ENCODE measurements around the gene TAF5L. TPM values are rescaled to one million over a fixed set of nuclear protein-coding genes. Genes with fewer than 3 reads are reported as not detected.

TAF5L gene
- total and polyA plus RNA-seq, 2 of the 13 experiments (the other 11 are each of a cell fraction or from before 2014, with no cell fraction given) = 10.8 to 18.2 TPM

DNA sequence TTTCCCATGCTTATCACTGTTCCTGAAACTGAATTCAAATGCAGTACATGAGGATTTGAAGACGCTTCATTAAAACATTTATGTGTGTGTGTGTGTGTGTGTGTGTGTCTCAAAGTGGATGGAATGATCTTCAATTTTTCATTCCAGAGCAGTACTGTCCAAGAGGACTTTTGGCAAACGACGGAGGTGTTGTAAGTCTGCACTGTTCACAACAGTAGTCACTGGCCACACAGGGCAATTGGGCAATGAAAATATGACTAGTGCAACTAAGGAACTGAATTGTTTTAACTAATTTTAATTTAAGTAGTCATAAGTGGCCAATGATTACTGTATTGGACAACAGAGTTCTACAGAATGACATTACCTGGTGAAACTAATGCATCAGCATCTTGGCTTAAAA lies 5.0 kb downstream of the TAF5L start (continued):
- TF ChIP-seq ARNTL (CRISPR knock-in tag; IDR thresholded peaks at IDR 0.05) = no peak
- no peak for TF ChIP-seq GLMP (CRISPR knock-in tag; IDR thresholded peaks at IDR 0.05; ENCODE audit: borderline replicate concordance)
- TF ChIP-seq HNF4A (CRISPR knock-in tag; IDR thresholded peaks at IDR 0.05) = no peak
- no peak for TF ChIP-seq TBL1XR1 (IDR thresholded peaks at IDR 0.05; ENCODE audit: borderline replicate concordance, low read length, partially characterized antibody)
- TF ChIP-seq, protein P1, sequence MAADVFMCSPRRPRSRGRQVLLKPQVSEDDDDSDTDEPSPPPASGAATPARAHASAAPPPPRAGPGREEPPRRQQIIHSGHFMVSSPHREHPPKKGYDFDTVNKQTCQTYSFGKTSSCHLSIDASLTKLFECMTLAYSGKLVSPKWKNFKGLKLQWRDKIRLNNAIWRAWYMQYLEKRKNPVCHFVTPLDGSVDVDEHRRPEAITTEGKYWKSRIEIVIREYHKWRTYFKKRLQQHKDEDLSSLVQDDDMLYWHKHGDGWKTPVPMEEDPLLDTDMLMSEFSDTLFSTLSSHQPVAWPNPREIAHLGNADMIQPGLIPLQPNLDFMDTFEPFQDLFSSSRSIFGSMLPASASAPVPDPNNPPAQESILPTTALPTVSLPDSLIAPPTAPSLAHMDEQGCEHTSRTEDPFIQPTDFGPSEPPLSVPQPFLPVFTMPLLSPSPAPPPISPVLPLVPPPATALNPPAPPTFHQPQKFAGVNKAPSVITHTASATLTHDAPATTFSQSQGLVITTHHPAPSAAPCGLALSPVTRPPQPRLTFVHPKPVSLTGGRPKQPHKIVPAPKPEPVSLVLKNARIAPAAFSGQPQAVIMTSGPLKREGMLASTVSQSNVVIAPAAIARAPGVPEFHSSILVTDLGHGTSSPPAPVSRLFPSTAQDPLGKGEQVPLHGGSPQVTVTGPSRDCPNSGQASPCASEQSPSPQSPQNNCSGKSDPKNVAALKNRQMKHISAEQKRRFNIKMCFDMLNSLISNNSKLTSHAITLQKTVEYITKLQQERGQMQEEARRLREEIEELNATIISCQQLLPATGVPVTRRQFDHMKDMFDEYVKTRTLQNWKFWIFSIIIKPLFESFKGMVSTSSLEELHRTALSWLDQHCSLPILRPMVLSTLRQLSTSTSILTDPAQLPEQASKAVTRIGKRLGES (CRISPR knock-in tag; IDR thresholded peaks at IDR 0.05; ENCODE audit: borderline replicate concordance) = no peak
- TF ChIP-seq SIX4 (CRISPR knock-in tag; IDR thresholded peaks at IDR 0.05) = no peak

- Histone ChIP-seq H3K27ac (ENCODE audit: extremely low read length, insufficient read depth, low read length) (no peak overlapping the region), H3K79me2 (ENCODE audit: insufficient read depth, low read length) (peaks cover 69% of the 10 kb centered on the region), H3K27me3 (ENCODE audit: control insufficient read depth in 1 of 2, insufficient read depth in 2 of 2, low read length in 2 of 2) (no peaks in the 10 kb centered on the region), H3K4me1 (ENCODE audit: insufficient read depth, low read length) (peaks cover 22% of the 10 kb centered on the region), H3K9me3 (ENCODE audit: low read length) (no peaks in the 10 kb centered on the region), H3K4me2 (ENCODE audit: low read depth, low read length) (no peak overlapping the region), H3K36me3 (replicated peaks in 1 of 2; ENCODE audit: control insufficient read depth in 1 of 2, insufficient read depth in 2 of 2, low read length in 2 of 2) (no peaks in the 10 kb centered on the region), H3K4me3 (replicated peaks in 1 of 3; ENCODE audit: insufficient read depth in 1 of 3, low read depth in 2 of 3, low read length in 3 of 3) (no peak overlapping the region), H3K9ac (ENCODE audit: insufficient read depth, low read depth, low read length) (no peak overlapping the region), H2AFZ (ENCODE audit: low read length) (no peak overlapping the region), H4K20me1 (ENCODE audit: insufficient read depth, low read length) (no peaks in the 10 kb centered on the region; the same call in 1 of the 2 replicates)
- no TSS peak for BruUV-seq (replicated peaks)
- in situ Hi-C loops (cut with HindIII; ENCODE audit: extremely low pct_ligation_motif_present, low pct_unique_long_range_greater_than_20kb) (no loop called here), intact Hi-C loops (cut with micrococcal nuclease; ENCODE audit: unreplicated experiment) (no loop called here)
- ATAC-seq (no peak), DNase-seq (ENCODE audit: low spot score) (no peak), FAIRE-seq (no peak)
- ChIA-PET POLR2A (no interaction called here), CTCF (ENCODE audit: low intra/inter-chr PET ratio, low total read pairs) (no interaction called here)
- 97% methylated on average over 5 of the region's 5 CpGs for WGBS (ENCODE audit: low lambda C conversion rate)
- TF ChIP-seq ZC3H4 (CRISPR knock-in tag; IDR thresholded peaks at IDR 0.05; ENCODE audit: borderline replicate concordance) = no peak
- TF ChIP-seq, protein P2, sequence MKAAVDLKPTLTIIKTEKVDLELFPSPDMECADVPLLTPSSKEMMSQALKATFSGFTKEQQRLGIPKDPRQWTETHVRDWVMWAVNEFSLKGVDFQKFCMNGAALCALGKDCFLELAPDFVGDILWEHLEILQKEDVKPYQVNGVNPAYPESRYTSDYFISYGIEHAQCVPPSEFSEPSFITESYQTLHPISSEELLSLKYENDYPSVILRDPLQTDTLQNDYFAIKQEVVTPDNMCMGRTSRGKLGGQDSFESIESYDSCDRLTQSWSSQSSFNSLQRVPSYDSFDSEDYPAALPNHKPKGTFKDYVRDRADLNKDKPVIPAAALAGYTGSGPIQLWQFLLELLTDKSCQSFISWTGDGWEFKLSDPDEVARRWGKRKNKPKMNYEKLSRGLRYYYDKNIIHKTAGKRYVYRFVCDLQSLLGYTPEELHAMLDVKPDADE (CRISPR knock-in tag; IDR thresholded peaks at IDR 0.05) = no peak
- no peak for TF ChIP-seq KAT2B (IDR thresholded peaks at IDR 0.05; ENCODE audit: borderline replicate concordance, low read depth, low read length)
- no peak for TF ChIP-seq FOXP4 (CRISPR knock-in tag; IDR thresholded peaks at IDR 0.05)
- TF ChIP-seq SMC3 (IDR thresholded peaks at IDR 0.05; ENCODE audit: low read length) = no peak
- no peak for TF ChIP-seq IKZF1 (IDR thresholded peaks at IDR 0.05)
- TF ChIP-seq, protein P3, sequence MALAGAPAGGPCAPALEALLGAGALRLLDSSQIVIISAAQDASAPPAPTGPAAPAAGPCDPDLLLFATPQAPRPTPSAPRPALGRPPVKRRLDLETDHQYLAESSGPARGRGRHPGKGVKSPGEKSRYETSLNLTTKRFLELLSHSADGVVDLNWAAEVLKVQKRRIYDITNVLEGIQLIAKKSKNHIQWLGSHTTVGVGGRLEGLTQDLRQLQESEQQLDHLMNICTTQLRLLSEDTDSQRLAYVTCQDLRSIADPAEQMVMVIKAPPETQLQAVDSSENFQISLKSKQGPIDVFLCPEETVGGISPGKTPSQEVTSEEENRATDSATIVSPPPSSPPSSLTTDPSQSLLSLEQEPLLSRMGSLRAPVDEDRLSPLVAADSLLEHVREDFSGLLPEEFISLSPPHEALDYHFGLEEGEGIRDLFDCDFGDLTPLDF (CRISPR knock-in tag; IDR thresholded peaks at IDR 0.05) = no peak
- TF ChIP-seq ZFY (CRISPR knock-in tag; IDR thresholded peaks at IDR 0.05) = no peak
- no peak for TF ChIP-seq MYC (CRISPR knock-in tag; IDR thresholded peaks at IDR 0.05; ENCODE audit: borderline replicate concordance)
- no peak for TF ChIP-seq POLR2G (IDR thresholded peaks at IDR 0.05; ENCODE audit: low read depth, low read length)
- no peak for TF ChIP-seq ZNF331 (CRISPR knock-in tag; IDR thresholded peaks at IDR 0.05)
These were observed 6.3 kb downstream of the TAF5L start for GRCh38 chr1:229619614-229620013.
